ENCODE data around the gene CDH4. TPM values are rescaled to one million over a fixed set of nuclear protein-coding genes. Genes with fewer than 3 reads are reported as not detected.

Gene CDH4
- total RNA-seq, 3 donors from 2014 or later (not counting 1 experiment from before 2014, with no cell fraction given) = 0.18 TPM; not detected in 2

DNA sequence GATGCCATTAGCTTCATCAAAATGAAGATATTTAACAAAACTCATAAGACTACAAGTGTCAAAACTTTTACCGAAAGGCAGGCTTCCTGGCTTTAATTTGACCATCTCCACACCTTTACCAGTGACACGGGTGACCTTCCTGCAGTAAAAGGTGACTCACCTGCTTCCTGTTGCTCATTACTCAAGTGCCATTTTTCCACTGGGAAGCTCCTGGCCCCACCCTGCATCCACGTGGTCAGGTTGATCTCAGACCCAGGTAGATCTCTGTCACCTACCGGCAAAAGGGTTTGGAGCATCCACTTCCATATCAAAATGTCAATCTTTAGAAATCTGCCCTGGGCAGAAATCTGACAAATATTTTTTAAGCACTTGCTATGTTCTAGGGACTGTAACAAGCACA, 31.9 kb upstream of the CDH4 start:
- Mint-ChIP-seq H3K27me3 (ENCODE audit: low read depth in 2 of 2) (peaks cover 8 to 10% of the 10 kb centered on the region in 2 donors), H3K36me3 (no peaks in the 10 kb centered on the region), H3K4me1 (no peaks in the 10 kb centered on the region), H3K9me3 (peaks cover 0 to 2% of the 10 kb centered on the region in 2 donors), H3K27ac (no peak overlapping the region), H3K4me3 (no peak overlapping the region)
- no peak overlapping the region for H3K4me3 ChIP-seq (ENCODE audit: low read length)
- no peak for ATAC-seq
- H3K9me3 ChIP-seq (ENCODE audit: control insufficient read depth, insufficient read depth, low read length) = no peaks in the 10 kb centered on the region
- DNase-seq = no peak
- H3K4me1 ChIP-seq (ENCODE audit: control insufficient read depth, insufficient read depth, low read length) = no peaks in the 10 kb centered on the region
- H3K27ac ChIP-seq (ENCODE audit: low read length) = no peak overlapping the region
- H3K27me3 ChIP-seq (ENCODE audit: control insufficient read depth, insufficient read depth, low read length) = no peaks in the 10 kb centered on the region
- TF ChIP-seq, protein P1, sequence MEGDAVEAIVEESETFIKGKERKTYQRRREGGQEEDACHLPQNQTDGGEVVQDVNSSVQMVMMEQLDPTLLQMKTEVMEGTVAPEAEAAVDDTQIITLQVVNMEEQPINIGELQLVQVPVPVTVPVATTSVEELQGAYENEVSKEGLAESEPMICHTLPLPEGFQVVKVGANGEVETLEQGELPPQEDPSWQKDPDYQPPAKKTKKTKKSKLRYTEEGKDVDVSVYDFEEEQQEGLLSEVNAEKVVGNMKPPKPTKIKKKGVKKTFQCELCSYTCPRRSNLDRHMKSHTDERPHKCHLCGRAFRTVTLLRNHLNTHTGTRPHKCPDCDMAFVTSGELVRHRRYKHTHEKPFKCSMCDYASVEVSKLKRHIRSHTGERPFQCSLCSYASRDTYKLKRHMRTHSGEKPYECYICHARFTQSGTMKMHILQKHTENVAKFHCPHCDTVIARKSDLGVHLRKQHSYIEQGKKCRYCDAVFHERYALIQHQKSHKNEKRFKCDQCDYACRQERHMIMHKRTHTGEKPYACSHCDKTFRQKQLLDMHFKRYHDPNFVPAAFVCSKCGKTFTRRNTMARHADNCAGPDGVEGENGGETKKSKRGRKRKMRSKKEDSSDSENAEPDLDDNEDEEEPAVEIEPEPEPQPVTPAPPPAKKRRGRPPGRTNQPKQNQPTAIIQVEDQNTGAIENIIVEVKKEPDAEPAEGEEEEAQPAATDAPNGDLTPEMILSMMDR (IDR thresholded peaks at IDR 0.05) = no peak
- 64% methylated on average over 4 of the region's 4 CpGs for WGBS (ENCODE audit: insufficient coverage)
- intact Hi-C loops (cut with micrococcal nuclease) = no loop called here
- no peaks in the 10 kb centered on the region for H3K36me3 ChIP-seq (ENCODE audit: control insufficient read depth, insufficient read depth, low read length)

DNA sequence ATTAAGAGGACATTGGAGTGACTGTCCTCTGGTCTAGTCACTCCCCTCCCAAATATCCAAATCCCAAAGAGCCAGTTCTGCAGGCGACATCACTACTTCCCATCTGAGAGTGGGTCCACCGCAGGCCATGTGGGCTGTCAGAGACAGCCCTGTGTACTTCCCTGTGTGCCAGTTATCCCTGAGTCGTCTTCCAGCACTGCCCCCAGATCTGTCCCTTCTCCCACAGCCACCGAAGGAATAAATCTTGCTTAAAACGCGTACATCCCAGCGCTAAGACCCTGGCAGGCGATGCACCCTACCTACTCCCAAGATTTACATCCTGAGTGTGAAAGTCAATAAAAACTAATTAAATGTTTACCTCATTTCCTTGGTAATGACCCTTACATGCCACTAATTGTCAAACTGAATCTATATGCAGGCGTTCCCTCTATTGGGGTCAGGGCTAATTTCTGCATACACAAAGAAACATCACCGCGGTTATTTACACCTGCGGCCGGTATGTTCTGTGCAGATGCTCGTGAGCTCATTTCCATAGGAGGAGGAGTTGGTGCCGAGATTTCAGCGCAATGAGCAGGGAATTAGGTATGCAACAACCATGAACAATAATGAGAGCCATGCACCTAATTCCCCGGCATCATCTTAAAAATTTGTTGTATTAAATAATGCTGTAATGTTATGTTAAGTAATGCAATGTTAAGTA, 31.3 kb upstream of the CDH4 start:
- DNase-seq (no peak), ATAC-seq (no peak)
- peaks cover 8 to 10% of the 10 kb centered on the region in 2 donors for H3K27me3 Mint-ChIP-seq (ENCODE audit: low read depth in 2 of 2)
- Histone ChIP-seq H3K4me1 (ENCODE audit: control insufficient read depth, insufficient read depth, low read length) (no peaks in the 10 kb centered on the region), H3K36me3 (ENCODE audit: control insufficient read depth, insufficient read depth, low read length) (no peaks in the 10 kb centered on the region), H3K9me3 (ENCODE audit: control insufficient read depth, insufficient read depth, low read length) (no peaks in the 10 kb centered on the region), H3K4me3 (ENCODE audit: low read length) (no peak overlapping the region), H3K27me3 (ENCODE audit: control insufficient read depth, insufficient read depth, low read length) (no peaks in the 10 kb centered on the region), H3K27ac (ENCODE audit: low read length) (no peak overlapping the region)
- H3K9me3 Mint-ChIP-seq = peaks cover 0 to 2% of the 10 kb centered on the region in 2 donors
- no peak overlapping the region for H3K27ac Mint-ChIP-seq
- 85% methylated on average over 17 of the region's 17 CpGs for WGBS (ENCODE audit: insufficient coverage)
- H3K4me1 Mint-ChIP-seq = no peaks in the 10 kb centered on the region
- intact Hi-C loops (cut with micrococcal nuclease) = no loop called here
- no peaks in the 10 kb centered on the region for H3K36me3 Mint-ChIP-seq
- TF ChIP-seq, protein P1 (IDR thresholded peaks at IDR 0.05) = no peak
- no peak overlapping the region for H3K4me3 Mint-ChIP-seq

DNA sequence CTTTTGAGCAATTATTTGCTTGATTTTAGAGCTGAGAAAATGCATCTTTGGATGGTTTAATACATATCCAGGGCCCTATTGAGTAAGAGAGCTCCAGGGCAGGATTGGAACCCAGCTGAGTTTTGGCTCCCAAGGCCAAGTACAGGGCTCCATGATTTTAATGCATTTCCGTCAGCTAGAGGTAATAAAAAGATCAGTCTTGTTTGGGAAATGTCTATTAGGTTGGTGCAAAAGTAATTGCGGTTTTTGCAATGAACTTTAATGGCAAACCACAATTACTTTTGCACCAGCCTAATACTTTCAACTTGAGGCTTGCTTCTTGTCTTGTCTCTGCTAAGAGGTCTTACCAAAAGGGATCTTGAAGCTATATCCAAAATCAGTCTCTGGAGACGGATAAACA, 29.4 kb upstream of the CDH4 start:
- TF ChIP-seq, protein P1 (IDR thresholded peaks at IDR 0.05) = no peak
- Mint-ChIP-seq H3K9me3 (peaks cover 0 to 2% of the 10 kb centered on the region in 2 donors), H3K27me3 (ENCODE audit: low read depth in 2 of 2) (peaks cover 0 to 11% of the 10 kb centered on the region in 2 donors), H3K36me3 (no peaks in the 10 kb centered on the region), H3K4me1 (no peaks in the 10 kb centered on the region), H3K27ac (no peak overlapping the region), H3K4me3 (no peak overlapping the region)
- Histone ChIP-seq H3K4me1 (ENCODE audit: control insufficient read depth, insufficient read depth, low read length) (no peaks in the 10 kb centered on the region), H3K27me3 (ENCODE audit: control insufficient read depth, insufficient read depth, low read length) (no peaks in the 10 kb centered on the region), H3K36me3 (ENCODE audit: control insufficient read depth, insufficient read depth, low read length) (no peaks in the 10 kb centered on the region), H3K27ac (ENCODE audit: low read length) (no peak overlapping the region), H3K9me3 (ENCODE audit: control insufficient read depth, insufficient read depth, low read length) (no peaks in the 10 kb centered on the region), H3K4me3 (ENCODE audit: low read length) (no peak overlapping the region)
- intact Hi-C loops (cut with micrococcal nuclease) = no loop called here
- ATAC-seq = no peak
- 92% methylated on average over 3 of the region's 3 CpGs for WGBS (ENCODE audit: insufficient coverage)
- no peak for DNase-seq

DNA sequence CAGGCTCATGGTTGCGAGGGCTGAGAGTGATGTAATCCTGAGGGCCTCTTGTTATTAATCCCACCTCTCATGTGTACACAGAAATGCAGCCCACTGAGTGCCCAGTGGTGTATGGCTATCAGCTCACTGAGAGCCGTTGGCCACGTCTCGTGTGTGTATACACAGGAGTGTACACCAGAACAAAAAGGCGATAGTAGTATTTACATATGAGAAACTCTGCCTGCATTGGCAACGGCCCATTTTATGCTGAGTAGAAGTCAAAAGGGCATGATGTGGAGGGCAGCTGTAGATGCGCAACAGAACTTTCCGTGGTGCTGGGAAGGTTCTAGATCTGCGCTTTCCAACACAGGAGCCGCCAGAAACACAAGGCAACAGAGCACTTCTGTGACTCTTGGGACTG, 28.9 kb upstream of the CDH4 start:
- TF ChIP-seq, protein P1 (IDR thresholded peaks at IDR 0.05) = no peak
- H3K4me3 Mint-ChIP-seq = no peak overlapping the region
- no peak overlapping the region for H3K27ac Mint-ChIP-seq
- ATAC-seq (no peak), DNase-seq (no peak)
- Histone ChIP-seq H3K27ac (ENCODE audit: low read length) (no peak overlapping the region), H3K4me3 (ENCODE audit: low read length) (no peak overlapping the region), H3K9me3 (ENCODE audit: control insufficient read depth, insufficient read depth, low read length) (no peaks in the 10 kb centered on the region), H3K4me1 (ENCODE audit: control insufficient read depth, insufficient read depth, low read length) (no peaks in the 10 kb centered on the region), H3K36me3 (ENCODE audit: control insufficient read depth, insufficient read depth, low read length) (no peaks in the 10 kb centered on the region), H3K27me3 (ENCODE audit: control insufficient read depth, insufficient read depth, low read length) (no peaks in the 10 kb centered on the region)
- H3K4me1 Mint-ChIP-seq = no peaks in the 10 kb centered on the region
- intact Hi-C loops (cut with micrococcal nuclease) = no loop called here
- WGBS (ENCODE audit: insufficient coverage) = 94% methylated on average over 10 of the region's 10 CpGs
- no peaks in the 10 kb centered on the region for H3K36me3 Mint-ChIP-seq
- H3K27me3 Mint-ChIP-seq (ENCODE audit: low read depth in 2 of 2) = peaks cover 1 to 15% of the 10 kb centered on the region in 2 donors
- H3K9me3 Mint-ChIP-seq = peaks cover 0 to 2% of the 10 kb centered on the region in 2 donors
